Thoracic aorta (tissue), 2 donors: ENCODE results near the gene MYO10. TPM values are rescaled to one million over a fixed set of nuclear protein-coding genes. Genes with fewer than 3 reads are reported as not detected.
"Not testable (repeated sequence)": the region's sequence is repeated elsewhere in the genome, so short reads cannot be mapped to it uniquely, and the experiment has no call there.

ENCODE experiments used
- ATAC-seq: fragments of 150-250 bp; one replicate; pipeline ENCODE4 v1.8.0; 2017; ENCODE audit warnings: low read depth; ENCODE audit not compliant: insufficient number of reproducible peaks, low FRiP score
- DNase-seq: peaks from one replicate; pipeline ENCODE4 v3.0.0-alpha.2; 2020; ENCODE audit warnings: low spot score
- H3K27ac ChIP-seq, 2 donors: fragments of 200-600 bp; sonication (generic); 1 replicate in 1 of 2; 2 replicates in 1 of 2; pipeline ENCODE4 v1.5.1; 2016; ENCODE audit warnings: mild to moderate bottlenecking in 2 of 2, moderate library complexity in 2 of 2
- H3K27me3 ChIP-seq: fragments of 200-600 bp; sonication (generic); replicated peaks from 2 replicates; pipeline ENCODE4 v1.6.0; 2016; ENCODE audit warnings: mild to moderate bottlenecking; ENCODE audit not compliant: insufficient read depth
- H3K36me3 ChIP-seq: fragments of 200-600 bp; sonication (generic); one replicate; pipeline ENCODE4 v1.5.1; 2016
- H3K4me1 ChIP-seq, 2 donors: fragments of 200-600 bp; sonication (generic); 1 replicate in 1 of 2; 2 replicates in 1 of 2; pipeline versions ENCODE4 v1.5.1 to v1.6.0; 2016; ENCODE audit warnings: low read depth in 2 of 2, mild to moderate bottlenecking in 1 of 2; ENCODE audit not compliant: control insufficient read depth in 1 of 2
- H3K4me3 ChIP-seq: fragments of 200-600 bp; sonication (generic); 2 replicates; pipeline ENCODE4 v1.5.1; 2016; ENCODE audit warnings: mild to moderate bottlenecking
- H3K9me3 ChIP-seq: fragments of 200-600 bp; sonication (generic); 2 replicates; pipeline ENCODE4 v1.5.1; 2016
- CTCF ChIP-seq: fragments of 200-600 bp; sonication (generic); IDR thresholded peaks from one replicate; pipeline ENCODE4 v1.5.1; 2019; ENCODE audit warnings: antibody characterized with exemption
- total RNA-seq, 2 donors: library from RNA; depleted of rRNA; stranded (reverse); fragments of >200 nt; gene quantifications; one replicate each; pipeline versions ENCODE4 v1.1.0 to v1.2.3, GENCODE V29; 2016

Gene MYO10
- total RNA-seq, 2 donors from 2014 or later = 11.4 to 41.7 TPM

- Histone ChIP-seq H3K4me1 (no peaks in the 10 kb centered on the region), H3K27me3 (no peaks in the 10 kb centered on the region), H3K9me3 (no peaks in the 10 kb centered on the region), H3K4me3 (no peak overlapping the region), H3K36me3 (no peaks in the 10 kb centered on the region), H3K27ac (no peak overlapping the region)
- TF ChIP-seq CTCF = no peak
- no peak for ATAC-seq
- DNase-seq = no peak
Measured at GRCh38 chr5:16757989-16758501, 178.0 kb downstream of the MYO10 start.

- not testable (repeated sequence) for DNase-seq, H3K27me3 ChIP-seq, H3K9me3 ChIP-seq, H3K4me1 ChIP-seq, H3K36me3 ChIP-seq, ATAC-seq, H3K27ac ChIP-seq, H3K4me3 ChIP-seq
Measured at GRCh38 chr5:16757577-16757976, 178.5 kb downstream of the MYO10 start.

GRCh38 chr5:16757146-16757545, 178.9 kb downstream of the MYO10 start:
- no peak for TF ChIP-seq CTCF
- no peak overlapping the region for H3K4me3 ChIP-seq
- DNase-seq (no peak), ATAC-seq (no peak)
- no peaks in the 10 kb centered on the region for H3K4me1 ChIP-seq
- H3K27ac ChIP-seq = no peak overlapping the region
- H3K27me3 ChIP-seq = no peaks in the 10 kb centered on the region
- no peaks in the 10 kb centered on the region for H3K36me3 ChIP-seq
- H3K9me3 ChIP-seq = no peaks in the 10 kb centered on the region

GRCh38 chr5:16756692-16757091, 179.4 kb downstream of the MYO10 start:
- H3K4me1 ChIP-seq = no peaks in the 10 kb centered on the region
- no peaks in the 10 kb centered on the region for H3K36me3 ChIP-seq
- H3K27ac ChIP-seq = no peak overlapping the region
- DNase-seq = no peak
- H3K9me3 ChIP-seq = no peaks in the 10 kb centered on the region
- no peak for ATAC-seq
- H3K4me3 ChIP-seq = no peak overlapping the region
- TF ChIP-seq CTCF = no peak
- no peaks in the 10 kb centered on the region for H3K27me3 ChIP-seq

GRCh38 chr5:16755641-16756040, 180.4 kb downstream of the MYO10 start:
- Histone ChIP-seq H3K27me3 (no peaks in the 10 kb centered on the region), H3K4me1 (no peaks in the 10 kb centered on the region), H3K36me3 (no peaks in the 10 kb centered on the region), H3K9me3 (no peaks in the 10 kb centered on the region), H3K27ac (no peak overlapping the region), H3K4me3 (no peak overlapping the region)
- DNase-seq = no peak
- TF ChIP-seq CTCF = no peak
- no peak for ATAC-seq

GRCh38 chr5:16754601-16755000, 181.5 kb downstream of the MYO10 start:
- no peak for ATAC-seq

More at GRCh38 chr5:16754601-16755000, 181.5 kb downstream of the MYO10 start:
- TF ChIP-seq CTCF = no peak
- H3K36me3 ChIP-seq = no peaks in the 10 kb centered on the region
- H3K27me3 ChIP-seq = no peaks in the 10 kb centered on the region
- no peak for DNase-seq
- no peaks in the 10 kb centered on the region for H3K9me3 ChIP-seq
- H3K4me1 ChIP-seq = no peaks in the 10 kb centered on the region
- no peak overlapping the region for H3K27ac ChIP-seq
- H3K4me3 ChIP-seq = no peak overlapping the region
